Loucy (cell line): Measurements from ENCODE around the gene GLB1L.

Experiments
- CTCF ChIP-seq: fragments of 200-600 bp; sonication (generic); conservative IDR thresholded peaks from 2 replicates; pipeline ENCODE4 v1.5.1; 2014; ENCODE audit warnings: mild to moderate bottlenecking, antibody characterized with exemption, low read length
- EZH2phosphoT487 ChIP-seq: fragments of 200-600 bp; IDR thresholded peaks from 2 replicates; pipeline ENCODE4 v1.6.1; 2018; ENCODE audit warnings: antibody characterized with exemption, mild to moderate bottlenecking, moderate library complexity, borderline replicate concordance

GRCh38 chr2:219230059-219230540, 15.1 kb downstream of the GLB1L start:
- TF ChIP-seq CTCF (no peak), EZH2phosphoT487 (no peak)
